Epithelial cell of esophagus (primary cell): ENCODE data around the gene HPCAL4.
A peak's percentile ranks its signal among the peaks of the same experiment; 100 is the strongest.

ENCODE experiments used
- DNase-seq: peaks from one replicate; pipeline ENCODE4 v3.0.0; 2010; ENCODE audit warnings: low read depth
- H3K4me3 ChIP-seq: 2 replicates; pipeline ENCODE4 v1.5.1; 2011; ENCODE audit warnings: mild to moderate bottlenecking, low read length, control low read depth
- CTCF ChIP-seq: IDR thresholded peaks from 2 replicates; pipeline ENCODE4 v1.5.1; 2011; ENCODE audit warnings: low read depth, mild to moderate bottlenecking, low read length, control low read depth, inconsistent platforms; ENCODE audit not compliant: insufficient read depth; ENCODE audit errors: missing control alignments

HPCAL4 gene

GRCh38 chr1:39632682-39633417 is 58.4 kb downstream of the HPCAL4 start:
- DNase-seq = peak; percentile 40
- no peak overlapping the region for H3K4me3 ChIP-seq
- TF ChIP-seq CTCF = no peak

GRCh38 chr1:39632323-39632681 is 58.9 kb downstream of the HPCAL4 start:
- TF ChIP-seq CTCF = no peak
- H3K4me3 ChIP-seq = no peak overlapping the region

GRCh38 chr1:39631361-39632322 is 59.6 kb downstream of the HPCAL4 start:
- no peak overlapping the region for H3K4me3 ChIP-seq
- DNase-seq = peak; percentile 40
- no peak for TF ChIP-seq CTCF

More at GRCh38 chr1:39632323-39632681, 58.9 kb downstream of the HPCAL4 start:
- DNase-seq = no peak

GRCh38 chr1:39628807-39629350 is 62.4 kb downstream of the HPCAL4 start:
- TF ChIP-seq CTCF = no peak
- no peak overlapping the region for H3K4me3 ChIP-seq
- no peak for DNase-seq
